ENCODE data around the gene PHF23.
"Not testable (repeated sequence)": the region's sequence is repeated elsewhere in the genome, so short reads cannot be mapped to it uniquely, and the experiment has no call there.

PHF23 gene

DNA sequence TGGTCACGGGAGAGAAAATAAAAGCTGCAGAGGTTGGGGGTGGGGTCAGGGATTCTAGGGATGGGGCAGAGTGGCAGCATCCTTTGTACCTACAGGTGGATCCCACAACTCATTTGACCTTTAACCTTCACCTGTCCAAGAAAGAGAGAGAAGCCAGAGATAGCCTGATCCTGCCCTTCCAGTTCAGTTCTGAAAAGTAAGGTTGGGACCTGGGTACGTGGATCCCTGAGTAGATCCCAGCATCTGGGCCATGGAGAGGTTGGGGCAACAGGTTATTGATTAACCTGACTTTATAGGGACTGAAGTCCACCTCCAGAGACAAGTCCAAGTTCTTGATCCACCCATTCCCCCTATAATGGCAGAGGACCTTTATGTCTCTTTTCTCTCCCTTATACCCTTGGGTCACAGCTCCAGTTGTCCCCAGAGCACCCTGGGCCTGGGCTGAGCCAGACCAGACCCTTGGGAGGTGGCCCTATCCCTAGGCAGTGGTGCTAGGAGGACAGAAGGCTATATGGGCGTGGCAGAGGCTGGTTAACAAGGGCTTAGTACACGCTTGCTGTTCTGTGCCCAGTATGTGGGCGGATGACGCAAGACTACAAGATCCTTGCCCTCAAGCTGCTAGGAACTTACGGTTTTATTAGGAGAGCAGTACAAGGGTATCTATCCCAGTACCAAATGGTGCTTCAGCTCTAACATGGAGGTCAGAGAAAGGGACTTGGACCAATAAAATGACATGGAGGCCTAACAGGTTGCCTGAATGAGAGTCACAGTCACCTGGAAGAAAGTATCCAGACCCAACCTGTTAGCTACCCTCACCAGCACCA is 19.7 kb upstream of the PHF23 start:
- DNase-seq: no peak

GRCh38 chr17:7256766-7257456 is 17.7 kb upstream of the PHF23 start:
- DNase-seq: no peak

- DNase-seq: no peak
Observed at GRCh38 chr17:7254511-7254910, 15.3 kb upstream of the PHF23 start.

- DNase-seq: no peak
Observed at GRCh38 chr17:7253082-7253481, 13.8 kb upstream of the PHF23 start.

DNA sequence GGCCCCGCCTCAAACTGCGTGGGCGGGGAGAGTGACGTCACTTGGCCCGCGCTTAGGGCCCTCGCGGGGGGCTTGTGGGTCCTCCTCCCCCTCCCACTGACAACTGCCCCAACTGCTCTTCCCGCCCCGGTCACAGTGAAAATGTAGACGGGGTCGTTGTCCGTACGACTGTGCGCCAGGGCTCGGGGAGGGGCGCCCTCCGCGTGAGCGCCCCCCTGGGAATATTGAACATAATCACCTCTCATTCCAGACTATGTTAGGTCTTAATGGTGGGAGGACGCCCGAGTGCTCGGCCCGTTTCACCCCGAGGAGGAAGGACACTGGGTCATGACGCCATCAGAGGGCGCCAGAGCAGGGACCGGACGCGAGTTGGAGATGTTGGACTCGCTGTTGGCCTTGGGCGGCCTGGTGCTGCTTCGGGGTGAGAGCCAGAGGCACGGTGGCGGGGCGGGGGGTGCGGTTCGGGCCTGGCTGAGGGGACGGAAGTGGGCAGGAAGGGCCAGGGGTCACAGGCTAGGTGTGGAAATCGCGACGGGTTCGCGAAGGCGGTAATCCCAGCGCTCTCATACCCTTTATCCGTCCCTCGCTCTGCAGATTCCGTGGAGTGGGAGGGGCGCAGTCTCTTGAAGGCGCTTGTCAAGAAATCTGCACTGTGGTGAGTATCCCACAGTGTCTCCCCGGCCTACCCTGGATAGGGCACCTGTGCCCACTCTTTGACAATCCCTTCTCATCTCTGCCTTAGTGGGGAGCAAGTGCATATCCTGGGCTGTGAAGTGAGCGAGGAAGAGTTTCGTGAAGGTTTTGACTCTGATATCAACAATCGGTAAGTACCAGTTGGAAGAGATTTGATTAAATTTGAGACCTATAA is 13.2 kb upstream of the PHF23 start, which contains the start of gene ELP5:
Gene ELP5 (plus strand): TSS at position 40 of the 868 bp plus-strand sequence. CDS start 336 bp downstream, at position 376.
- peak; percentile 79 to 81 for DNase-seq

- DNase-seq: peak; percentile 97 to 98
Observed at GRCh38 chr17:7251661-7252175, 12.5 kb upstream of the PHF23 start, which contains the start of gene CTDNEP1. TSS of gene CTDNEP1 (minus strand) at chr17:7251734. CDS start at chr17:7251296, 438 bp downstream.

GRCh38 chr17:7250695-7251627 is 11.7 kb upstream of the PHF23 start:
- no peak for DNase-seq

DNA sequence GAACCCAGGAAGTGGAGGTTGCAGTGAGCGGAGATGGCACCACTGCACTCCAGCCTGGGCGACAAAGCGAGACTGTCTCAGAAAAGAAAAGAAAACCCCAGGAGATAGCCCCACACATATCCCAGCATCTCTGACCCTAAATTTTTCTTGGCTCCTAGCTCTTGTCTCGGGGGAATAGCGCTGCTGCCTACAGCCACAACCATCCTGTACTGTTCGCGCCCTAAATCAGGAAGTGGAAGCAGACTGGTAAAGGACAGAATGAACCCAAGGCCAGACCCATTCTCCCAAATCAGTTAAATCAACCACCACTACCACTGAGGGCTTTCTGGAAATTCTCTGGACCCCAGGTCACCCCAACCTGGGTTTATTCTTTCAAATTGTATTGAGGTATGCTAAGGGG is 10.6 kb upstream of the PHF23 start:
- no peak for DNase-seq

DNA sequence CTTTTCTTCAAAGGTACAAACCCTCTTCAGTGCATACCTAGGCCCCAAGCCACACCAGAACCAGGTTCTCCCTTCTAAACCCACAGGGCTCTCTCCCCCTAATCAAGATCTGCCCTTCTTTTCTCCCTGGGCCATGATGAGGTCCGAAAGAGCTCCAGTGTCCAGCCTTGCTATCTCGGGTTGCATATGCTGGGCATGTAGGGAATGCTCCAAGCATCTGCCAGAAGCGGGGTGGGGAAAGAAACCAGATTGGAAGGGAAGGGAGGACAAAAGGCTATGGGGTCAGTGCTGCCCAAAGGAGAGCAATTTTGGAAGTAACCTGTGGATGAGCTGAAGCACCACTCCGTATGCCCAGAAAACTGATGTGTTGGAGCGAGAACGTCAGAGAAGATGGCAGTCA is 10.0 kb upstream of the PHF23 start:
- DNase-seq: no peak

- no peak for DNase-seq
Observed at GRCh38 chr17:7248796-7249195, 9.5 kb upstream of the PHF23 start.

GRCh38 chr17:7246779-7247178 is 7.5 kb upstream of the PHF23 start:
- no peak for DNase-seq

DNA sequence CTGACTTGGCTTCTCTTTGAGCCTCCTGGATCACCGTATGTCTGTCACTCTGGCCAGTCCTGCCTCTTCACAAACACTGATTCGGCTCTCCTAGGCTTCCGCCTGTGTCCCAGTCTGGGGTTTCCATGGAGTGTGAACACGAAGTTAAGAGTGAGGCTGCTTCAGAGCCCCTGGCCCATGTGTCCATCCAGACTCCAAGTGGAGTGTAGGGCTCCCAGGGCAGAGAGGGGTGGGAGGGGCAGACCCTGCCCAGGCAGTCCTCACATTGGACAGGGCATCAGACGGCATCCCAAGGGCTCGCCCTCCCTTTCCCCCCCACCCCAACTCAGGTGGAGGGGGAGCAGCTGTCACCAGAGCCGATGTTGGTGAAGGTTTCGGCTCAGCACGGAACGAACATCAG is 4.6 kb upstream of the PHF23 start:
- DNase-seq: not testable (repeated sequence)

DNA sequence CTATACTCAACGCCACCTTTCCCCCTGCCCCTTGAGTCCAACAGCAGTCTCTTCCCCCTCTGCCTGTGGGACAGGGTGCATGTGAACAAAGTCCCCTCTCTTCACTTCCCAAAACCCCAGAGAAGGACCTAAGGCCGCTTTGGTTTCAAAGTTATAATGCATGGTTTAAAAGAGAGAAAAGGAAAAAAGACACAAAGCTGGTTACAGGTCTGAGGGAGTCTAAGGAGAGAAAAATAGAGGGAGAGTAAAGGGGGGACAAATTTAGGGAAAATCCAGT is 4.1 kb upstream of the PHF23 start:
- no peak for DNase-seq

GRCh38 chr17:7242717-7243452 is 3.6 kb upstream of the PHF23 start:
- DNase-seq: peak; percentile 90

DNA sequence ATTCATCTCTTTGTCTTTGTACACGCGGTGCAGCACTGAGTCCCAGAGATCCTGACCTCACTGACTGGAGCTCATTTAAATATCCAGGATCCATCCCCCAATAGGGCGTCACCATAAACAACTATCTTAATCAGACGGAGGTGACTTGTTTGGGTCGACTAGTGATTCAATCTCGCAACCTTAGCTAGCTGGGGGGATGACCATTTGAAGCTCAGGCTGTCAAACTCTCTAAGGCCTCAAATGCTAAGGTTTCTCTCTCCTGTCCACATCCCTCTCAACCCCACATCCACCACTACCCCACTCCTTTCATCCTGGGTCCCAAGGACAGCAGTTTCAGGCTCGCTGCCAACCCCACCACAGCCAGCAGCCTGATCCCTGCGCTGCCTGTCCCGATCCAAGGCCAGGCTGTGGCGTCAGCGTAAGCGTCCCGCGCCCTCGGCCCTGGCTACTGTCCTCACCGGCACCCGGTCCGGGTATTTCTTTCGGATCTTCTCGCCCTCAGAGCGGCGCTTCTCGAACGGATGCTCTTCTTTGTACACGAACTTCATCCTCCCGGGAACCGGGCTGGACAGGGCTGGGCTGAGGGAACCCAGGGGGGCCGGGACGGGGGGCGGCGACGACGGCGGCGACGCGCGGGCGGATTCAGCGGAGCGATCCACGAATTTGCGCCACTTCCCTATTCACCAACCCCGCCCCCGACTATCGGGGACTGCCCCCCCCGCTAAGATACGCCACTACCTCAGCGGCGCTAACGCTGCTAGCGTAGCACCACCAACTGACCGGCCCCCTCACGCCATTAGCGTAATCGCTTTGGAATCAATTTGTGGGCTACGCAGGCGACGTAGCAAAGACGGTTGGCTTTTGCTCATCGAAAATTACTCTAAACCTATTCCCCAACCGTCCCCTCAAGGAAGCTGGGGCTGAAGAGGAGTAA is 2.8 kb upstream of the PHF23 start, which contains the start of gene GABARAP:
Gene GABARAP (minus strand): TSS at position 667 of the 934 bp plus-strand sequence. CDS start 119 bp downstream, at position 548.
- peak; percentile 90 to 93 for DNase-seq

GRCh38 chr17:7241090-7241733 is 2.0 kb upstream of the PHF23 start:
- no peak for DNase-seq

DNA sequence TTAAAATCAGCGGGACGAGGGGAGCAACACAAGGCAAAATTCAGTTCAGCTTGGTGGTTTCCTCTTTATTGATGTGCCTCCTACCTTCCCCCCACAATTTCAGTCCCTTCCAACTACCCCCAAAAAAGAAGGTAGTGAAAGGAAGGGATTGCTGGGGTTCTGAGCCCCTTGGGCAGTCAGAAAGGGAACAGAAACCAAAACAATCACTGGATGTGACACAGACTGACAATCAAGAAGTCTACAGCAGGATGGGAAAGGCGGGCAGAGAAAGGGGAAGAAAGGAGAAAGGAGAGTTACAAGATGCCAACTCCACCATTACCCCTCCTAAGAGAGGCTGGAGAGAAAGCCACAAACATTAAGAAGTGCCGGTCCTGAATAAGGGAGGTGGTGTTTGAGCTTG is 1.1 kb upstream of the PHF23 start:
- no peak for DNase-seq

- DNase-seq: no peak
Observed at GRCh38 chr17:7238420-7239090, 702 bp downstream of the PHF23 start.

Measured in activated CD4-positive, alpha-beta T cell treated with anti-CD3 and anti-CD28 coated beads, Interleukin-2, amount 50 U/mL, for 4 hours (primary cell).